ENCODE results near the gene TAS2R38.

The TAS2R38 gene

DNA sequence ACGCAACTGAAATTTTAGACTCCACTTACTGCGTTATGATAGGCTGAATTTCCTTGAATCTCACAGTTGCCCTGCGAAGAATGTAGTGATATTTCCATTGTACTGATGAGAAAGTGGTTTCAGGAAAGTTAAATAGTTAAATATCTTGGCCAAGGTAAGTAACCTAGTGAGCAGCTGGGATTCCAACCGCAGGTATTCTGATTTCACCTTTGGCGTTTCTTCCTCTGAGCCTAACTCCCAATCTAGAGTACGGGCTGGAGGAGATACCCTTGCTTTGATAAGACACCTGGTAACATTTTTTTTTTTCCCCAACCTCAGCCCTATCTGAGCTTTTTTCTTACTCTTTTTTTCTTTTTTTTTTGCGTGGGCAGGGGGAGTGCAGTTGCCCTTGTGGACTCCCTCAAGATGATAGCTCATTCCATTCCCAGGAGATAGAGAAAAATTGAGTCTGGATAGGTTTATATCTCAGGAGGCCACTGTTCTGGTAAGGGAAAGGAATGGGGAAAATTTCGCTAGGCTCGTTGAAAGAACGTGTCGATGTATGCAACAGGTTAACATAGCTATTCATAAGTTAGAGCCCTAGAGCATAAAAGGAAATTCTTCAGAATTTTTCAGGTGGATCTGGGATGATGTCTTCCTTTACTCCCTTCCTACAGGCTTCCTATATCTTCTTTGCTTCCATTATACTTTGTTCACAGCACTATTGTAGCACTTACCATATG lies 3.1 kb upstream of the TAS2R38 start:
- no peak for DNase-seq (ENCODE audit: low spot score)

DNA sequence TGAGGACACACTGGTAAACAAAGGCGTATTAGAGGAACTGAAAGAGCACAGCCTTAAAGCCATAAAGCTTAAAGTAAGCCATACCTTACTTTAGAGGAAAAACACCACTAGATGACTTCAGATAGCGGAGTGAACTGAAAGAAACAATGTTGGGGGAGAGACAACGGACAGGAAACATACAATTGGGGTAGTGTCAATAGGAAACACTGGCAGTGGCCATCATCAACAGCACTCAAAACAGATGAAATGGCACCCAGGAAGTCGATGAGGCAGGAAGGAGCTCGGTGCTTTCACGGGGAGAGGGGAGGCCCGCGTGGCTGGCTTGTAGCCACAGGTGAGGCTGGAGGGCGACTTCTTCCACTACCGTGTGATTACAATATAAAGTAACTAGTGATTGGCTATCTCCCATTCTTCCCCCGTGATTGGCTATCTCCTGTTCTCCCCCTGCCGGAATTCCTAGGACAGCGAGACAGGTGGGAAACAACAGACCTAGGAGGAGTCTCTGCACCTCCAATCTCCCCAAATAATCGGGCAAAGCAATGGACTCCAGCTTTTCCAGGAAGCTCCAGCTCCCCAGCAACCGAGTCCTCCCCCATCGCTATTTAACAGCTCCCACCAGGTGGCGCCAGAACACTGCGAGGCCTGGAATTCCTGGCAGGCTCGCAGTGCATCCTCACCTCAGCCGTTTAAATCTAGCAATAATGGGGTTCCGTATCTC lies 2.4 kb upstream of the TAS2R38 start:
- peak; percentile 72 for DNase-seq (ENCODE audit: low spot score)

DNA sequence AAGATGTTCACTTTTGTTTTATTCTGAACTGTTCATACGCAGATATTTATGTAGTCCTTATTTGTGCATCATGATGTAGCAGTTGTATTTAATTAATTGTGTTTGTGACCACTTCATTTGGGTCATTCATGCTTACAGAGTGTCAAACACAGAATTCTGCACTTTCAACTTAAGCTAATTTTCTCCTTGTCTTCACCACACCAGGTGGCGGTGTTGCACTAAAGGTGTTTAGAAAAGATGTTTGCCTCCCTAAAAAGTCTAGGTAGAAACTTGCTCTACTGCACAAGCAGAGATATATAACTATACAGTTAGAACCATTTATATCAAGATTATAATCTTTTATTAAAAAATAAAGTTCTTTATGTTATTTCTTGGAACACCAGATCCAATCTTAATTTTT lies 1.3 kb upstream of the TAS2R38 start:
- DNase-seq (ENCODE audit: low spot score): no peak

DNA sequence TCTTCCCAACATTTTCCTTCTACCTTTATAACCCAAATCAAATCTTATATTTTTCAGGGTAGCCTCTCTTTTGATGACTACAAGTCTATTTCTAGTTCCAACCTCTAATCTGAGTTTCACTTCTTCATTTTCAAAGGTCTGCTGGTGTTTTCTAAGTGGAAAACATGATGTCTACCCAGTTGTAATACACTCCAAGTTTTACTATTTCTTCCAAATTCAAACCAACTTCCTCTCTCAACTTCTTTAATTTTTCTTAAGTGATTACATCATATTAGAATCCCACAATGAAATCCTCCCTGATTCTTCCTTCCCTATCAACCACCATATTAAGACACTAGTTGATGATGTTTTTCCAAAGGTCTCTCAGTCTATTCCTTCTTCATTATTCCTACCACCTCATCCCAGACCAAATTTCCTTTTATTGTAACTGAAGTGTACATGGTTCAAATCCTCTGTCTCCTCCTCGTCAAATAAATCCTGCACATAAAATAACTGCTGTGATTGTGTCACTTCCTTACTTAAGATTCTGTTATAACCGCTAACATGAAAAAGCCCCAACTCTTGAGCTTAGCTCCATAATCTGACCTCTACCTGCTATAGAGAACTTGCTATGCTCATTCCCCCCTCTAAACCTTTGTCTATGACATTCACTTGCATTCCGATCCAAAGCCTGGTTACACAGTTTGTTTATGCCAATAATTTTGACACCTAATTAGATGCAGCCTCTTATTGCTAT lies 12.7 kb downstream of the TAS2R38 start:
- DNase-seq (ENCODE audit: low spot score): no peak

GRCh38 chr7:141956084-141956483 lies 17.5 kb downstream of the TAS2R38 start:
- DNase-seq (ENCODE audit: low spot score): no peak

- no peak for DNase-seq (ENCODE audit: low spot score)
Observed at GRCh38 chr7:141954334-141954733, 19.2 kb downstream of the TAS2R38 start.

DNA sequence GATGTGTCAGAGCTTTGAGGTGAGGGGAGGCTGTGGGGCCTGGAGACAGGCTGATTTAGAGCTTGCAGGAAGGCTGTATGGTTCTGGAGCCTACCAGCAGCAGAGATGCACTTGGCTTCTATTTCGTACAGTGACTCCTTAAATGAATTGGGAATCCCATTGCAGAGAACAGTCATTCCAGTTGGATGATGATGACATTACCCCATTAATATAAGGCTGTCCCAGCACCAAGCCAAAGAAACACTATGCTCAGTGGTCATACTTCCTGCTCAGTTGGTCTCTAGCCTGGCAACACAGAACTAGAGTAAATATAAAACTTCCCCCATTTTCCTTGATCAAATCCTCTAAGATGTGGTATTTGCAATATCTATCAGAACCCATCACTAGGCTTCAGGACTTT lies 21.1 kb downstream of the TAS2R38 start:
- DNase-seq (ENCODE audit: low spot score): no peak

- no peak for DNase-seq (ENCODE audit: low spot score)
Observed at GRCh38 chr7:141950806-141951205, 22.8 kb downstream of the TAS2R38 start.

DNA sequence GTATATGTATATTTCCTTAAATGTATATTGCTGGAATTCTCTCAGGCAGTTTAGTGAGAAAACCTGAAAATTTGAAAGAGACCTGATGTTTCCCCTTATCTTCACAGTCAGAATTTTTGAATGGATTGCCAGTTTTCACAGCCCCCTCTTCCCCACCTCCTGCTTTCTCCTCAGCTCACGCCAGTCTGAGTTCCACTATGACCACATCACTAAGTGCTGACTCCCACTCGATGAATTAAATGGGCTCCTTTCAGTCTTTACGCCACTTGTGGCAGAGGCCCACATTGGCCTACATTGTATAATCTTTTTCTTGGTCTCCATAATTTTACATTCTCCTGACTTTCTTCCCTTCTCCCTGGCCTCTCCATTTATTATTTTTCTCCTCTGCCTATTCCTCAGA lies 23.7 kb downstream of the TAS2R38 start:
- DNase-seq (ENCODE audit: low spot score): no peak

DNA sequence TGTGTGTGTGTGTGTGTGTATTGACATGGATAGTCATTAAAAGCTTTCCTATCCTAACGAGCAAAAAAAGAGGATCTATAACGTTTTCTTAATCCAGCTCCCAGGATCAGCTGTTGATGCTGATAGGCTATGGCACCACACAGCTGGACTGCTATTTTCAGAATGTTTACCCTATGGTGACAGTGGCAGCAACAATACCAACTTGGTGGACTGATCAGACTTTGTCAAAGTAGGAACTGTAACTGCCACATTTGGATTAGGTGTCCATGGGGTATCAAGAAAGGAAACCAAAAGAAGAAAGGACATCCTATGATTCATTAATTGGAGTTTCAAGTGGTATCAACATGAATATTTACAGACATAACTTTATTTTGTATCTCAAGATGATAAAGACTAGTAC lies 24.1 kb downstream of the TAS2R38 start:
- DNase-seq (ENCODE audit: low spot score): no peak

DNA sequence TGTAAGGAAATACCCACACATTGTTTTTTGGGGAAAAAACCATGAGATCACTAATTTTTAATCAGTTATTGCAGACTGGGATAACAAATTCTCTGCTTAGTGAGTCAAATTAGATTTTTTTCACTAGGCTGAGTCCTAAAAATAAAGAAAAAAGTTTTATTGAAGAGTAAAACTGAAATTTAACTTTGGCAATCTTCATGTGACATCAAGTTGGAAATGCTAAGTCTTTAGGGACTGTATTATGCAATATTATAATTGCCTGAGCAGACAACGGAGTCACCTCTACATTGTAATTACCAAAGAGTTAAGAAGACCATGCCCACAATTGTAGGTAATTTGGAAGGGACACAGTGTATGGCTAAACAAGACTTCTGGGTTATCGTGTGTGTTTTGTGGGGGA lies 24.6 kb downstream of the TAS2R38 start:
- no peak for DNase-seq (ENCODE audit: low spot score)

GRCh38 chr7:141946796-141947195 lies 26.8 kb downstream of the TAS2R38 start, which contains the start of gene CLEC5A:
CLEC5A (minus strand) TSS chr7:141946974; CDS start chr7:141946292, 682 bp downstream.
- DNase-seq (ENCODE audit: low spot score): no peak

- DNase-seq (ENCODE audit: low spot score): no peak
Observed at GRCh38 chr7:141945356-141945755, 28.2 kb downstream of the TAS2R38 start.

GRCh38 chr7:141944811-141945210 lies 28.8 kb downstream of the TAS2R38 start:
- no peak for DNase-seq (ENCODE audit: low spot score)

- no peak for DNase-seq (ENCODE audit: low spot score)
Observed at GRCh38 chr7:141943846-141944245, 29.7 kb downstream of the TAS2R38 start.

- DNase-seq (ENCODE audit: low spot score): no peak
Observed at GRCh38 chr7:141941075-141941474, 32.5 kb downstream of the TAS2R38 start.

DNA sequence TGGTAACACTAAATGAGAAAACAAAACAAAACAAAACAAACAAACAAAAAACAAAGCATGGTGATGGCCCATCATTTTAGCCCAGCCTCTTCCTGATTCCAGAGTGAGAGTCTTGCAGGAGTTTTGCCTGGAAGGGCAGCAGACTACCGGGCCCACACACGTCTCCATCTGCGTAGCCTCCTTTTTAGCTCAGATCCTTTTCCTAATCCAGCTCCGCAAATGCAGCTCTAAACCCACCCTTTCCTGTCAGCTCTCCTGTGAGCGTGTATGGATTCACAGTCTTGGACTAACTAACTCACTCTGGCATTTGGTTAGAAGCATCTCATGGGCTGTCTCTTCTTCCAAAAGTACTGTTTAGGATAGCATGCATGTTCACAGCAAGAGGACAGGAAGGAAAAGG lies 43.4 kb downstream of the TAS2R38 start:
- no peak for DNase-seq (ENCODE audit: low spot score)

GRCh38 chr7:141928845-141929195 lies 44.8 kb downstream of the TAS2R38 start:
- DNase-seq (ENCODE audit: low spot score): no peak

DNA sequence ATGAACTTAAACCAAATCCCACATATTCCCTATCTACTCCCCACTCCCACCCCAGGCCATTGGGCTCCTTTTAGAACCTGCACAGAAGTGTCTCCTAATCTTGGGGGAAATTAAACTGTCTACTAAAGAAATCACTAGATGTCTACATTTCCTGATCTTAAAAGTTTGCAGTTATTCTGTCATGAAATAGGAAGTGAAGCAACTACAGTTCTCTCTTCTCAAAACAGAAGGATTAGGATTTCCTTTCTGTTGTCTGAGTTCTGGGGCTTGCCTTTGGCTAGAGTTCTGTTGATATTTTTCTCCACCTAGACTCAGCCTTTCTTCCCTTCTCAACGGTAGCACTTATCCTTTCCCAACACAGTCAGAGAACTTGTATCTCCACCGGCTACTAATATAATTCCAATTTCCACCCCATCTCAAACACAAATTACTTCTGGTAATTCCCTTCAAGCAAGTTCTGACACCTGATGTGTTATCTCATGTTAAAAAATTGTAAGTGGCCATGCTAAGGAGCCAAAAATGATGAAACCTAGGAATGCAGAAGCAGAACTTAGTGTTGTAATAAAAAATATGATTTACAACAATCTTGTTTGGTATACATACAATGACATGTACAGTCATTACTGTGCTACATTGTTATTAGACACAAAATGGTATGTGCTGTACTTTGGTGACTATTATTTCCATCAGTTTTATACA lies 45.3 kb downstream of the TAS2R38 start:
- DNase-seq (ENCODE audit: low spot score): no peak

All from activated CD4-positive, alpha-beta T cell treated with anti-CD3 and anti-CD28 coated beads, Interleukin-2, Interleukin-4, amounts not matched to agents 100 ng/mL and 50 ng/mL, durations not matched to agents 16 hours and 8 hours (primary cell).